Bone marrow (tissue), 2 donors: Measurements from ENCODE around the gene MYLK2.
A peak's percentile ranks its signal among the peaks of the same experiment; 100 is the strongest.

Experiments
- DNase-seq, 2 donors: peaks; one replicate each; lab custom pipeline; 2025; lab: John Stamatoyannopoulos, UW

Gene MYLK2

GRCh38 chr20:31835977-31836852 lies 17.1 kb downstream of the MYLK2 start:
- peak; percentile 61 to 75 for DNase-seq

GRCh38 chr20:31836853-31837608 lies 17.9 kb downstream of the MYLK2 start:
- no peak for DNase-seq

GRCh38 chr20:31837896-31838397 lies 18.8 kb downstream of the MYLK2 start:
- DNase-seq = peak; percentile 4 to 36

- DNase-seq = no peak
Observed at GRCh38 chr20:31838646-31839292, 19.6 kb downstream of the MYLK2 start.

- DNase-seq = no peak
Observed at GRCh38 chr20:31839782-31840487, 20.8 kb downstream of the MYLK2 start.

- no peak for DNase-seq
Observed at GRCh38 chr20:31840906-31841816, 22.0 kb downstream of the MYLK2 start.

- DNase-seq = no peak
Observed at GRCh38 chr20:31841928-31842327, 22.8 kb downstream of the MYLK2 start.

GRCh38 chr20:31842471-31843157 lies 23.5 kb downstream of the MYLK2 start:
- no peak for DNase-seq

GRCh38 chr20:31843288-31843687 lies 24.1 kb downstream of the MYLK2 start:
- DNase-seq = no peak

- DNase-seq = no peak
Observed at GRCh38 chr20:31843881-31844280, 24.7 kb downstream of the MYLK2 start.

GRCh38 chr20:31844737-31845299 lies 25.7 kb downstream of the MYLK2 start:
- no peak for DNase-seq

GRCh38 chr20:31845300-31845863 lies 26.2 kb downstream of the MYLK2 start, which contains the start of gene FOXS1:
Gene FOXS1, minus strand, starts transcription at chr20:31845604. Its CDS starts 62 bp downstream, at chr20:31845542.
- no peak for DNase-seq

GRCh38 chr20:31846793-31847138 lies 27.6 kb downstream of the MYLK2 start:
- no peak for DNase-seq

GRCh38 chr20:31848088-31848999 lies 29.2 kb downstream of the MYLK2 start:
- no peak for DNase-seq

- no peak for DNase-seq
Observed at GRCh38 chr20:31849306-31849930, 30.3 kb downstream of the MYLK2 start.

- no peak for DNase-seq
Observed at GRCh38 chr20:31851240-31851955, 32.2 kb downstream of the MYLK2 start.

- no peak for DNase-seq
Observed at GRCh38 chr20:31853481-31853880, 34.3 kb downstream of the MYLK2 start.
